NCI-H2081 treated with DMSO at 0.1 percent for 48 hours (cell line): Measurements from ENCODE around the gene F10.

ENCODE experiments used
- DNase-seq: peaks from one replicate; lab custom pipeline; 2025; lab: John Stamatoyannopoulos, UW

Gene F10

GRCh38 chr13:113117335-113117872 lies 5.2 kb upstream of the F10 start:
- no peak for DNase-seq

DNA sequence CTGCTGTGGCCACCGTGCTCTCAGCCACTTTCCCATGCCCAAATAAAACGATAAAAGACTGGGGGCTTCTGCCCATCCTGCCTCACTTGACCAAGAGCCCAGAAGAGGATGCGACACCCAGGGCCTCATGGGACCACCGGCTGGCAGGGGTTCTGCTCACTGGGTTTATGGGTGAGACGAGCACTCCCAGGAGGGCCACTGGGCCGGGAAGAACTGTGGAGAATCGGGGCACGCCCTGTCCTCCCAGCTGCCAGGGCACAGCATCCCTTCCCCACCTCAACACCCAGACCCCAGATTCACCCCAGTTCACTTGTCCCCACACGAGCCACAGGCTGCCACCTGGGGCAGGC lies 4.7 kb upstream of the F10 start:
- DNase-seq: no peak

GRCh38 chr13:113118261-113119021 lies 4.2 kb upstream of the F10 start:
- no peak for DNase-seq

DNA sequence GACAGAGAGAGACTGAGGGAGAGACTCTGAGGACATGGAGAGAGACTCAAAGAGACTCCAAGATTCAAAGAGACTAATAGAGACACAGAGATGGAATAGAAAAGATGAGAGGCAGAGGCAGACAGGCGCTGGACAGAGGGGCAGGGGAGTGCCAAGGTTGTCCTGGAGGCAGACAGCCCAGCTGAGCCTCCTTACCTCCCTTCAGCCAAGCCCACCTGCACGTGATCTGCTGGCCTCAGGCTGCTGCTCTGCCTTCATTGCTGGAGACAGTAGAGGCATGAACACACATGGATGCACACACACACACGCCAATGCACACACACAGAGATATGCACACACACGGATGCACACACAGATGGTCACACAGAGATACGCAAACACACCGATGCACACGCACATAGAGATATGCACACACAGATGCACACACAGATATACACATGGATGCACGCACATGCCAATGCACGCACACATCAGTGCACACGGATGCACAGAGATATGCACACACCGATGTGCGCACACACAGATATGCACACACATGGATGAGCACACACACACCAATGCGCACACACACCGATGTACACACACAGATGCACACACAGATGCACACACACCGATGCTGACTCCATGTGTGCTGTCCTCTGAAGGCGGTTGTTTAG lies 3.3 kb upstream of the F10 start:
- DNase-seq: no peak

DNA sequence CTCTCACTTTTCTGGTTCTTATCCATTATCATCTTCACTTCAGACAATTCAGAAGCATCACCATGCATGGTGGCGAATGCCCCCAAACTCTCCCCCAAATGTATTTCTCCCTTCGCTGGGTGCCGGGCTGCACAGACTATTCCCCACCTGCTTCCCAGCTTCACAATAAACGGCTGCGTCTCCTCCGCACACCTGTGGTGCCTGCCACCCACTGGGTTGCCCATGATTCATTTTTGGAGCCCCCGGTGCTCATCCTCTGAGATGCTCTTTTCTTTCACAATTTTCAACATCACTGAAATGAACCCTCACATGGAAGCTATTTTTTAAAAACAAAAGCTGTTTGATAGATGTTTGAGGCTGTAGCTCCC lies 2.8 kb upstream of the F10 start:
- DNase-seq: no peak

- no peak for DNase-seq
Measured at GRCh38 chr13:113120300-113121182, 2.1 kb upstream of the F10 start.

- no peak for DNase-seq
Measured at GRCh38 chr13:113121183-113121927, 1.2 kb upstream of the F10 start.

GRCh38 chr13:113121928-113122471 lies 599 bp upstream of the F10 start:
- DNase-seq: no peak

DNA sequence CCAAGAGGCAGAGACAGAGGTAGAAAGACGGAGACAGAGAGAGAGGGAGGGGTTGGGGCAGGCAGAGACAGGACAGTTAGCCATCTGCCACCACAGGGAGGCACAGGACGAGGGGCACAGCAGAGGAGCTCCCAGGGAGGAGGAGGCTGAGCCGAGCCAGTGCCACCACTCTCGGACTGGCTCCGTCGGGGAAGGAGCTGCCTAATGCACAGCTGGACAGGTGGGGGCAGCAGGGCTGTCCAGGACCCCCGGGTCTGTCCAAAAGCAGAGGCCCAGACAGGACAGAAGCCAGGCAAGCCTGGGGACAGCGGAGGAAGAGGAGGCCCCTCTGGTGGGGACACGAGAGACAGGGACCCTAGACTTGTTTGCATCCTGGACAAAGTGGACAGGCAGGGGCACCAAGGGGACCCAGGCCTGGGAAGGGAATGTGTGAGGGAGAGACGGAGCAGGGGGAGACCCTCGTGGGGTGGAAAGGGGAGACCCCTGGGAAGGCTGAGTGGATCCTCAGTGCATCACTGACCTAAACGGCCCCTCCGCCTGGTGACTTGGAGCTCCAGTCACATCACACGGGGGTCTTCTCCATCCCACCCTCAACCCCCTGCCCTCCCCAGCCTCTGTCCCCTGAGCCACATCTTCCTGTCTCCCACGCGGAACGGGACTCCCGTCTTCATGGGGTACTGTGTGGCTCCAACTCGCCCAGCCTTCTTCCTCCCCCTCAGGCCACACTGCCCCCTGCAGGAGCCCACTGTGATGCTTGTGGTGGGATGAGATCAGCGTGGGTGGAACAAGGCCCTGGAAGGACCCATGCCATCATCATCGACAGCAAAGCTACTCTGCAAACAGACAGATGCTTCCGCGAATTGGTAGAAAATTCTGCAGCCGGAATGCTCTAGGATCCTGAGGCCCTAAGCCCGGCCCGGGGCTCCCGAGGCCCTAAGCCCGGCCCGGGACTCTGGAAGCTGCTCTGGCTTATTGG lies 915 bp downstream of the F10 start:
- DNase-seq: no peak

DNA sequence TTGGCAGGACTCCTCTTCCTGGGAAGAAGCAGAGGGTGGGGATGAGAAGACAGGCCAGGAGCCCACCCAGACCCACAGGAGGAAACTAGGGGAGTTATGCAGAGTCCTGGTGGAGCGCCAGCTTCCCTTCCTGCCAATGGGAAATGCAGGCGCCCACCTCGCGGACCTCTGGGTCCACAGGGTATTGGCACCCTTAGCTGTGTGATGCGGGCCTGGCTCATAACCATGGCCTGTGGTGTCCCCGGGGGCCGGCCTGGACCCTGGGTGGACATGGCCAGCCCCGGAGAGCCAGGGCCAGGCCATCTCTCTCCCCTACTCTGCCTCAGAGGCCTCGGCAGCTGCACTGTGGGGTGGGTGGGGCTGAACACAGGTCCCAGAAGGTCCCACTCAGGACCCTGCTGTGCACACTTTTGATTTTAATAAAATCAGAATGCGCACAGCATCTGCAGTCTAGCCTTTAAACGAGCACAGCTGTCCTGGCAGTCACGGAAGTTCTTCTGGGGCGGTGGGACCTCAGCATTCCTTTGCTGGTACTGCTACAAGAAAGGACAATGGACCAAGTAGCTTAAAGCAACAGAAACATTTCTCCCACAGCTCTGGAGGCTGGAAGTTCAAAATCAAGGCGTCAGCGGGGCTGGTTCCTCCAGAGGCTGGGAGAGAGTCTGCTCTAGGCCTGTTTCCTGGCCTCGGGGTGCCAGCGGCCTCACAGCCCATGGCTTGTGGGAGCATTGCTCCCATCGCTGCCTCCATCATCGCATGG lies 1.8 kb downstream of the F10 start:
- DNase-seq: no peak

DNA sequence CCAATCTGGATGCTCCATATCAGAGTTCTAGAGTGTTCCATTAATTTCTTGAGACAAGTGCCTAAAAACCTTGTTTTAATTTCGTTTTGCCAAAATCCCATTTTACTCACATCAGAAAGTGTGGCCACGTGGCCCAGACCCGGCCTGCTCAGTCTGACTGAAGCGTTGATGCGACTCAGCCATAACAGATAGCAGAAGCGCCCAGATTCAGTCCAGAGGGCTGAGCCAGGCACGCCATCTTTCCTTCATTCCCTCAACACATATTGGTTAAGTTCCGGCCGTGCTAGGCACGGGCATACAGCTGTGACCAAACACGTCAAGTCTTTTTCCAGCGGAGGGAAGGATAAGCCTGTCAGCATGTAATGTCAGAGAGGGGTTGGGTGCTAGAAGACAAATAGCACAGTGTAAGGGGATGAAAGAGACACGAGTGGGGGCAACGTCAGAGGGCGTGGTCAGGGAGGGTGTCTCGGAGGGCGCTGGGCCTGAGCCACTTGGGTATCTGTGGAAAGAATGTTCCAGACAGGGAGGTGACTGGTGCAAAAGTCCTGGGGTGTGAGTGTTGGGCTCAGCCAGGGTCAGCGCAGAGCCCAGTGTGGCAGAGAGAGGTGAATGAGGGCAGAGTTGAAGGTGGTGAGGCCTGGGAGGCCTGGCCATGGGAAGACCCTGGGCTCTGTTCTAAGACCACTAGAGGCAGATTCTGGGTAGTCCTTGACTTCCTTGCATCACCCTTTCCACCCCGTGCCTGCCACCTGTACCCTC lies 3.1 kb downstream of the F10 start:
- DNase-seq: no peak

GRCh38 chr13:113126265-113127150 lies 3.9 kb downstream of the F10 start:
- DNase-seq: no peak

DNA sequence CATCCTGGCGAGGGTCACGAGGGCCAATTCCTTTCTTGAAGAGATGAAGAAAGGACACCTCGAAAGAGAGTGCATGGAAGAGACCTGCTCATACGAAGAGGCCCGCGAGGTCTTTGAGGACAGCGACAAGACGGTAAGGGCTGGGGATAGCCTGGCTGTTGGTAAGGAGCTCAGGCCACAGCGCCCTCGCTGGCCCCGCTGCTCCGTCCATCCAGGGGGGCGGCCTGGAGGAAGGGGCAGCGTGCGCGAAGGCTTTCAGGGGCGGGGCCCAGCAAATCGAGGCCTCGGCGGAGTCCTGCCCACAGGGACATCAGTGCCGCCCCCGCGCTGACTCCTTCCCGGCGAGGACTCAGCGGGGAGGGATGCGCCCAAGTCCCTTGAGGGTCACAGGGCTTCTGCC lies 6.9 kb downstream of the F10 start:
- DNase-seq: no peak

DNA sequence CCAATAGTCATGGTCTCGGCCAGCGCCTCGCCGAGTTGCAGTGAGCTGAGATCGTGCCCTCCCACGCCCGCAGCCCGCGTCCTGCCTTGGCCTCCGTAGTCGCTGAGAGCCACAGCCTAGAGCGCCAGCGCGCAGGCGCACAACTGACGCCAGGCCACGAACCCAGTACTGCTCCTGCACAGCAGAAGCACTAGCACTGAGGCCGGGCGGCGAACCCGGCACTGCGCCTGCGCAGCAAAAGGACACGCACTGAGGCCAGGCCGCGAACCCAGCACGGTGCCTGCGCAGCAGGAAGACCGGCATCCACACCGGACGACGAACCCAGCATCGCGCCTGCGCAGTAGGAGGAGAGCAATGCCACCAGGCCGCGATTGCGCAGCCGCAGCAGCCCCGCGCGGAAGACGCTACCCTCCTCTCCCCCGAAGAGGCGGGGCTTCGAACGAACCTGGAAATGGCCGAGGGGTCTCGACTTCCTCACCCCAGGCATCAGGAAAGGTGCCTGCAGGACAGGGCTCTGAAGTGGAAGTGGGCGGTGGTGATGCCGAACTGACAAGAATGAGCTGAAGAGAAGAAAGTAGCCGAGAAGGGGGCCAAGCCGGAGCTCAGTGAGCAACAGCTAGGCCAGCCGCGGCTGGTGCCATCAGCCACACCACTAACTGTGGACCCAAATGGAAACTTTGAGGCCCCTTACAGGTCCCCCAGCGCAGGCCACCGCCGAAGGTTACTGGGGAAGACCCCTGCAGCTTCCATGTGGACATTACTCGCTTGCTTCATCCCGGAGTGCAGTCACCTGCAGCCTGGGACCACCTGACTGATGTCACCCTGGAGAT lies 7.5 kb downstream of the F10 start:
- no peak for DNase-seq

DNA sequence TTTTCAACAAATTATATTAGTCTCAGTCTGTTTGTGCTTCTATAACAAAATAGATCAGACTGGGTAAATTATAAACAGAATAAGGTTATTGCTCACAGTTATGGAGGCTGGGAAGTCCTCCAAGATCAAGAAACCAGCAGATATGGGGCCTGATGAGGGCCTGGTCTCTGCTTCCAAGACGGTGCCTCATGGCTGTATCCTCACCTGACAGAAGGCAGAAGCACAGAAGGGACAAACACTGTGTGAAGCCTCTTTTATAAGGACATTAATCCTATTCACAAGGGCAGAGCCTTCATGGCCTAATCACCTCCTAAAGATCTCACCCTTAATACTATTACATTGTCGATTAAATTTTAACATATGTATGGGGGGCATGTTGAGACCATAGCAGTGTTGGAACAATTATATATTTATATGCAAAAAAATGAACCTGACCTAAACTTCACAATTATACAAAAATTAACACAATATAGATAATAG lies 12.7 kb downstream of the F10 start:
- DNase-seq: no peak

DNA sequence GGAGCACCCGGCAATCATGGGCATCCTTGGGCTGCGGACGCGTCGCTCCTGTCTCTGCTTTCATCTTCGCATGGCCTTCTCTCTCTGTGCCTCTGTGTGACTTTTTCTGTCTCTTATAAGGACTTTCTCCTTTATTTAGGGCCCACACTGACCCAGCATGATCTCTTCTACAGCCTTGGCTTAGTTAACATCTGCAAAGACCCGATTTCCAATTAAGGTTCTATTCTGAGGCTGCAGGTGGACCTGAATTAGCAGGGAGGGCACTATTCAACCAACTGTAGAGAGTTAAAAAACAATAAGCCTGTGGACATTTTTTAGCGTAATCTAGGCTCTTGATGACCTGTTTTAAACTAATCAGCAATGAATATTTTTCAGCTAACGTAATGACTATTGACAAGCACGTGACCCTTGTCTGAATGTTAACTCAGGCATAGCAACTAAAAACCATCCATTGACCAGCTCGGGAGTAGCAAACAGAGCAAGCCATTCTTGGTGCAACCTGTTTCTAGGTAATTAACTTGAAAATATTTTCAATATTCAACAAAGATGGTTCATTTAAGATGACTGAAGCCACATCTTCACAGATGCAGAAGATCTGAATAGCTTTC lies 15.2 kb downstream of the F10 start:
- DNase-seq: no peak
